Fibroblast of pulmonary artery (primary cell): ENCODE measurements around the gene GRAMD2B.

Experiments
- DNase-seq: peaks from one replicate; pipeline ENCODE4 v3.0.0-alpha.2; 2010; ENCODE audit warnings: low read depth
- H3K4me3 ChIP-seq: replicated peaks from 2 replicates; pipeline ENCODE4 v1.5.1; 2011; ENCODE audit warnings: low read depth, mild to moderate bottlenecking, control low read depth, low read length, moderate library complexity
- CTCF ChIP-seq: IDR thresholded peaks from 2 replicates; pipeline ENCODE4 v1.5.1; 2011; ENCODE audit warnings: mild to moderate bottlenecking, control low read depth, low read length, inconsistent platforms; ENCODE audit errors: missing control alignments

Gene GRAMD2B

GRCh38 chr5:126441230-126441629 lies 18.0 kb downstream of the GRAMD2B start:
- DNase-seq = no peak
- H3K4me3 ChIP-seq = no peak overlapping the region
- no peak for TF ChIP-seq CTCF

GRCh38 chr5:126443374-126443851 lies 20.2 kb downstream of the GRAMD2B start:
- no peak for DNase-seq
- no peak for TF ChIP-seq CTCF
- no peak overlapping the region for H3K4me3 ChIP-seq

- TF ChIP-seq CTCF = no peak
- DNase-seq = no peak
- H3K4me3 ChIP-seq = no peak overlapping the region
Observed at GRCh38 chr5:126444137-126444536, 20.9 kb downstream of the GRAMD2B start.

- no peak for TF ChIP-seq CTCF
- H3K4me3 ChIP-seq = no peak overlapping the region
- DNase-seq = no peak
Observed at GRCh38 chr5:126445502-126446174, 22.4 kb downstream of the GRAMD2B start.

GRCh38 chr5:126446498-126447224 lies 23.5 kb downstream of the GRAMD2B start:
- peak; percentile 51 for DNase-seq
- H3K4me3 ChIP-seq = no peak overlapping the region
- TF ChIP-seq CTCF = no peak

GRCh38 chr5:126448720-126449119 lies 25.5 kb downstream of the GRAMD2B start:
- no peak for TF ChIP-seq CTCF
- no peak for DNase-seq
- H3K4me3 ChIP-seq = no peak overlapping the region
